Esophagus squamous epithelium (tissue), 5 donors: Measurements from ENCODE around the gene MYO15B. TPM values are rescaled to one million over a fixed set of nuclear protein-coding genes. Genes with fewer than 3 reads are reported as not detected.

Source experiments
- DNase-seq: peaks from one replicate; lab custom pipeline; 2025; lab: John Stamatoyannopoulos, UW
- H3K27ac ChIP-seq, 4 donors: fragments of 200-600 bp; sonication (generic); one replicate each; pipeline ENCODE4 v1.5.1; 2016 to 2019; ENCODE audit warnings: mild to moderate bottlenecking in 1 of 4
- H3K27me3 ChIP-seq, 4 donors: fragments of 200-600 bp; sonication (generic); 1 replicate in 3 of 4; 2 replicates in 1 of 4; pipeline versions ENCODE4 v1.5.1 to v1.6.0; 2017 to 2021; ENCODE audit warnings: antibody characterized with exemption in 1 of 4
- H3K36me3 ChIP-seq, 3 donors: fragments of 200-600 bp; sonication (generic); one replicate each; pipeline ENCODE4 v1.5.1; 2016 to 2019
- H3K4me1 ChIP-seq, 3 donors: fragments of 200-600 bp; sonication (generic); one replicate each; pipeline ENCODE4 v1.5.1; 2017 to 2019
- H3K4me3 ChIP-seq, 4 donors: fragments of 200-600 bp; sonication (generic); 1 replicate in 3 of 4; 2 replicates in 1 of 4; pipeline ENCODE4 v1.5.1; 2016 to 2019; ENCODE audit warnings: mild to moderate bottlenecking in 2 of 4, moderate library complexity in 1 of 4
- H3K9me3 ChIP-seq, 3 donors: fragments of 200-600 bp; sonication (generic); one replicate each; pipeline ENCODE4 v1.5.1; 2016 to 2019
- POLR2A ChIP-seq, 4 donors: fragments of 450-650 bp; IDR thresholded peaks; one replicate each; pipeline ENCODE4 v1.6.1; 2017; ENCODE audit warnings: antibody characterized with exemption in 4 of 4, mild to moderate bottlenecking in 4 of 4, moderate library complexity in 3 of 4
- WGBS, 2 donors: methylation state at CpG; one replicate each; pipeline ENCODE4 v1.1.5; 2018; 5-methylcytosine and 5-hydroxymethylcytosine counted together
- intact Hi-C: fragments of 100-400 bp; cut with DNase I; formaldehyde crosslinking; loops from one replicate; pipeline ENCODE4 v1.15.0; 2022
- total RNA-seq, 4 donors: library from RNA; depleted of rRNA; stranded (reverse); fragments of >200 nt; gene quantifications; one replicate each; pipeline ENCODE4 v1.1.0, GENCODE V29; 2016
- TF ChIP-seq, protein P1 (sequence below), 6 experiments: fragments of 450-650 bp in 4 of 6; fragments of 200-600 bp in 2 of 6; sonication (generic) in 2 of 6; IDR thresholded peaks; one replicate each; pipeline ENCODE4 v1.5.1; 2016 to 2019; ENCODE audit warnings: antibody characterized with exemption in 6 of 6, mild to moderate bottlenecking in 4 of 6, moderate library complexity in 4 of 6
- donor health status: DM: yes; HTN: yes; CAD: no.

MYO15B gene
- total RNA-seq, result 10 to 100 TPM in 2 of 4 donors, 1 to 10 TPM in 2; 6.3 to 60.7 (median 10.4) TPM

DNA sequence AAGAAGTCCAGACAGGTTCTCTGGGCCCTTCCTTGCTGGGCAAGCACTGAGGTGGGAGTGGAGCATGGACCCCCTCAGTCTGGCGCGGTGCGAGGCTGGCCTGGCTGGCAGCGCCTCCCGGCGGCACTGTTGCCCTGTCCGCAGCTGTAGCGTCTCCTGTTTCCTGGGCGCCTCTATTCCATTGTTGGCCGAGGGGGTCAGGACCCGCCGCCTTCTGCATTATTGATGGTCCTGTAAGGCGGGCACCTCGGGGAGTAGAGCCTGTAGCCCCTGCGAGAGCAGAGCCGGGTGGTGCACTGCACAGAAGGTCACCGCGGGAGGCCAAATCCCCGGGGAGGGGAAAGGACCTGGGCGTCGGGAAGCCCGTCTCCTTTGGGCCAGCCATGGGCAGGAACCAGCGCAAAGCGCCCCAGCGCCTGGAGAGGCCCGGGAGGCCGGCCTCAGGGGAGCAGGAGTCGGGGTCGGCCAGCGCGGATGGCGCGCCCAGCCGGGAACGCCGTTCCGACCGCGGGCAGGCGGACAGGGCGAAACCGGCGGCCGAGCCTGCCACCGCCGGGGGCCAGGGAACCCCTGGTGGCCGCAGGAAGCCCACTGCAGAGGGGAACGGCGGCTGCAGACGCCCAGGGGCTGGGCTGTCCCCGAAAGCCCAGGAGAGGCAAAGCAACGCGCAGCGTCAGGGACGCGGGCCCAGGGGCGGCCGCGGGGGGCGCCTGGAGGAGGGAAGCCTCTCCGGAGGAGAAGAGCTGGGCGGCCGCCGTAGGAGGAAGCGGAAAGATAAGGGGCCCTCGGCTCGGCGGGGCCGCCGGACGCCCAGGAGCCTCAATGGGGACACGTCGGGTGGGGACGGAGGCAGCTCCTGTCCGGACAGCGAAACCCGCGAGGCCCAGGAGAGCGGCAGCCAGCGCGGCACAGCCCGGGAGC is at the start of gene MYO15B:
Gene MYO15B, plus strand, starts transcription at position 126 of the 921 bp plus-strand sequence. Its CDS starts 258 bp downstream, at position 384.
- H3K27me3 ChIP-seq, result peaks cover 0 to 15% (median 0%) of the 10 kb centered on the region in 4 donors
- intact Hi-C loops, result loop anchor here (5.0 to 10.0 kb wide), 2 partner anchors 71 to 153 kb away; partner anchors contain the start of genes CASKIN2 and TSEN54
- peak within 1 kb of the TSS; percentile 34 to 82 (median 65) for H3K4me3 ChIP-seq
- no peaks in the 10 kb centered on the region for H3K36me3 ChIP-seq
- no peak for DNase-seq
- 21 to 43% methylated on average over 6 to 13 of the region's 82 CpGs for WGBS, 2 donors
- H3K9me3 ChIP-seq, result no peaks in the 10 kb centered on the region
- H3K4me1 ChIP-seq, result peaks cover 14 to 40% (median 16%) of the 10 kb centered on the region in 3 donors
- peak within 1 kb of the TSS; percentile 78 to 97 (median 93) for H3K27ac ChIP-seq
- TF ChIP-seq, protein P1, sequence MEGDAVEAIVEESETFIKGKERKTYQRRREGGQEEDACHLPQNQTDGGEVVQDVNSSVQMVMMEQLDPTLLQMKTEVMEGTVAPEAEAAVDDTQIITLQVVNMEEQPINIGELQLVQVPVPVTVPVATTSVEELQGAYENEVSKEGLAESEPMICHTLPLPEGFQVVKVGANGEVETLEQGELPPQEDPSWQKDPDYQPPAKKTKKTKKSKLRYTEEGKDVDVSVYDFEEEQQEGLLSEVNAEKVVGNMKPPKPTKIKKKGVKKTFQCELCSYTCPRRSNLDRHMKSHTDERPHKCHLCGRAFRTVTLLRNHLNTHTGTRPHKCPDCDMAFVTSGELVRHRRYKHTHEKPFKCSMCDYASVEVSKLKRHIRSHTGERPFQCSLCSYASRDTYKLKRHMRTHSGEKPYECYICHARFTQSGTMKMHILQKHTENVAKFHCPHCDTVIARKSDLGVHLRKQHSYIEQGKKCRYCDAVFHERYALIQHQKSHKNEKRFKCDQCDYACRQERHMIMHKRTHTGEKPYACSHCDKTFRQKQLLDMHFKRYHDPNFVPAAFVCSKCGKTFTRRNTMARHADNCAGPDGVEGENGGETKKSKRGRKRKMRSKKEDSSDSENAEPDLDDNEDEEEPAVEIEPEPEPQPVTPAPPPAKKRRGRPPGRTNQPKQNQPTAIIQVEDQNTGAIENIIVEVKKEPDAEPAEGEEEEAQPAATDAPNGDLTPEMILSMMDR (IDR thresholded peaks at IDR 0.05), result peak in 5 of 6 experiments; percentile 22 to 47 (median 31)
- peak in 2 of 4 donors; percentile 41 to 54 for TF ChIP-seq POLR2A (IDR thresholded peaks at IDR 0.05)

DNA sequence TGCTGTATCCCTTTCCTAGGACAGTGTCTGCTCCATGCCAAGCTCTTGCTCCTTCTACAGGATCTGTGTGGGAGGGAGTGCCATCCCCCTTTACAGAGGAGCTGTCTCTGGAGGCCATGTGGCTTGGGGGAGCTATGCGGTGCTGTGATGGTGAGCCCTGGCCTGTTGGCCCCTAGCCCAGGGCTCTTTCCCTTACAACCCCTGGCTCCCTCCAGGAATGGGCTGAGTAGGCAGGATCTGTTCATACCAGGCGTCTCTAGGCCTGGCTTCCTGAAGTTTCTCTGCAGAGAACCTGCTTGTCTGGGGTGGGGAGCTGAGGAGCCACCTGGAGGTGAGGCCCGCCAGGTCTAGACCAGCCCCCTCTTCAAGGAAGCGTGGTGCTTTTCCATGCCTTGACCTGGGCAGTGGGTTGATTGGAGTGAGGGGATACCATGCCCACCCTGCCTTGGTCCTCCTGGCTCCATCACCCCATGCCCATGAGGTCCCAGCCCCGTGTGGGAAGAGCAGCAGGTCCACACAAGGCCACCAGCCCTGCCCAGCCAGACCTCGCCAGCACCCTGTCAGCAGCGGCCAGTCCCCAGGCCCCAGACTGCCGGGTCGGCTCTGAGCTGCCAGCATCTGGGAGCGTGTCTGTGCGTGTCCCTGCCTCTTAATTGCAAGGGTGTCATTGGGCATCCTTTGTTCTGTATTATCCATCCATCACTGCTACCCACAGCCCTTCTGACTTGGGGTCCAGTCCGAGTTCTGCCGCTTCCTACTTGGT is 47.5 kb upstream of the MYO15B start:
- Histone ChIP-seq H3K4me3 (no peak overlapping the region), H3K4me1 (peaks cover 0 to 18% (median 7%) of the 10 kb centered on the region in 3 donors), H3K9me3 (no peaks in the 10 kb centered on the region), H3K36me3 (peaks cover 0 to 32% (median 0%) of the 10 kb centered on the region in 3 donors), H3K27me3 (no peaks in the 10 kb centered on the region), H3K27ac (no peak overlapping the region)
- DNase-seq, result no peak
- intact Hi-C loops, result loop anchor here (10.0 kb wide), 1 partner anchor 65 kb away; no protein-coding TSS in a partner anchor
- TF ChIP-seq, protein P1 (IDR thresholded peaks at IDR 0.05), result no peak
- no peak for TF ChIP-seq POLR2A (IDR thresholded peaks at IDR 0.05)
- WGBS, 2 donors, result 79% methylated on average over 8 of the region's 13 CpGs; no CpG with 5 or more reads in 1 of the 2 donors

GRCh38 chr17:75540923-75541503 is 46.6 kb upstream of the MYO15B start:
- Histone ChIP-seq H3K9me3 (no peaks in the 10 kb centered on the region), H3K27ac (no peak overlapping the region), H3K4me1 (peaks cover 0 to 14% (median 7%) of the 10 kb centered on the region in 3 donors), H3K4me3 (no peak overlapping the region), H3K36me3 (peaks cover 0 to 30% (median 0%) of the 10 kb centered on the region in 3 donors), H3K27me3 (no peaks in the 10 kb centered on the region)
- no peak for DNase-seq
- intact Hi-C loops, result loop anchor here (10.0 kb wide), 1 partner anchor 66 kb away; no protein-coding TSS in a partner anchor
- no peak for TF ChIP-seq POLR2A (IDR thresholded peaks at IDR 0.05)
- TF ChIP-seq, protein P1 (IDR thresholded peaks at IDR 0.05), result no peak
- WGBS, 2 donors, result 58 to 80% methylated on average over 2 to 4 of the region's 4 CpGs

DNA sequence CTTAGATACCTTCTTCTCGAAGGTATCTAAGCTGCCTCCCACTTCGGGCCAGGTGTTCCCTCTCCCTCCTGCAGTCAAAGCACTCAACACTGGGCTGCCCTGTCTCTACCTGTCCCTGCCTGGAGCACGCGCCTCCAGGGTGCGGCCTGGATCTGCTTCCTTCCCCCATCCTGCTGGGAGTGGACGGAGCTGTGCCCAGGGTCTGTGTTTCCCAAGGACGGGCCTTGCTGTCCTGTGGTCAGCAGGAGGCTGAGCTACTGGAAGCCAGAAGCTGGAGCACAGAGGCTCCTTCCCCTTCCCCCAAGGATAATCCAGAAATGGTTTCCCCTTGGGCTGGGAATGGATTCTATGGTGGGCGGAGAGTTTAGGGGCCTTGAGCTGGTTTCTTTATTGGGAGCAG is 45.4 kb upstream of the MYO15B start:
- Histone ChIP-seq H3K36me3 (peaks cover 0 to 30% (median 0%) of the 10 kb centered on the region in 3 donors), H3K27me3 (no peaks in the 10 kb centered on the region), H3K27ac (no peak overlapping the region), H3K4me1 (peaks cover 0 to 26% (median 7%) of the 10 kb centered on the region in 3 donors), H3K4me3 (no peak overlapping the region), H3K9me3 (no peaks in the 10 kb centered on the region)
- intact Hi-C loops, result loop anchor here (10.0 kb wide), 1 partner anchor 67 kb away; no protein-coding TSS in a partner anchor
- TF ChIP-seq POLR2A (IDR thresholded peaks at IDR 0.05), result no peak
- TF ChIP-seq, protein P1 (IDR thresholded peaks at IDR 0.05), result no peak
- WGBS, 2 donors, result 83 to 94% methylated on average over 1 to 6 of the region's 8 CpGs
- no peak for DNase-seq
